DND-41 (cell line): Measurements from ENCODE around the gene NOP10.

Source experiments
- CTCF ChIP-seq: IDR thresholded peaks from 2 replicates; pipeline ENCODE4 v1.5.1; 2012; ENCODE audit warnings: borderline replicate concordance, low read length, moderate library complexity, mild to moderate bottlenecking; ENCODE audit not compliant: poor library complexity, severe bottlenecking; ENCODE audit errors: extremely low read depth
- EZH2 ChIP-seq: IDR thresholded peaks from 3 replicates; pipeline ENCODE4 v1.6.1; 2012; ENCODE audit warnings: borderline replicate concordance, low read depth, mild to moderate bottlenecking, moderate library complexity, low read length, inconsistent platforms; ENCODE audit not compliant: severe bottlenecking

DNA sequence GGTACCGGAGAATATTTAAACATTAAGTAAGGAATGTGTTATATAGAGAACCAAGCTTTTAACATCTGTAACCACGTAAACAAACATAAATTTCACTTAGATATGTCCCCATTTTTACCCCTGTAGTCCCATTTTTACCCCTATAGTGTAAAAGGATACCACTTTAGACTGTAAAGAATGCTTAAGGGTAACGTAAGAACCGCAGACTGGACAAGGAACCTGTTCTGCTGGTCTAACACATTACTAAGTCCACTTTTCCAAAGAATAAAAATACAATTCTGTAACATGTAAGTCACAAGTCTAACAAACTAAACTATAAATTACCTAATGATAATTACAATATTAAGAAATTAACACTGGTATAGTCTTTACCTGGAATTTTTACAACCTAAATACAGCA is 8.3 kb downstream of the NOP10 start:
- TF ChIP-seq CTCF = no peak
- TF ChIP-seq EZH2 = no peak
